AG09319 (cell line): ENCODE data around the gene FBXL7.

ENCODE experiments used
- DNase-seq: peaks from one replicate; pipeline ENCODE4 v3.0.0-alpha.2; 2010; ENCODE audit warnings: low read depth; ENCODE audit errors: extremely low read depth
- TF ChIP-seq, protein P1 (sequence below): IDR thresholded peaks from 2 replicates; pipeline ENCODE4 v1.5.1; 2011; ENCODE audit warnings: low read depth, mild to moderate bottlenecking, inconsistent platforms, low read length, moderate library complexity

Gene FBXL7

DNA sequence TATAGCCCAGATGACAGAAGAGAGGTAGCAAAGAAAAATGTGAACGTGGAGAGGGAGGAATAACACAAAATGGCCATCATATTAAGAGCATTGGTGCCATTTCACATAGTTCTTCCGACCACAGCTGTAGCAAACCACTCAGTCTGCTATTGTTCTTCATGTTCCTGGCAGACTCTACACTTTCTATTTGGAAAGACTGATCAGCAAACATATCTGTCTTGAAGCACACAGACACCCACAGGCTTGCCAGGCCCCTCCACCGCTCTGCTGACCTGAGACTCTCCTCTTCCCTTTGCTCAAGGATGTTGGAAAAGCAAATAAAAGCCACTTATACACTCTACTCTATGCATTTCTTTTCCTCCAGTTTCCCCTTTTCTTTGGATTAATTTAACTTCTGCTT lies 298.0 kb downstream of the FBXL7 start:
- TF ChIP-seq, protein P1, sequence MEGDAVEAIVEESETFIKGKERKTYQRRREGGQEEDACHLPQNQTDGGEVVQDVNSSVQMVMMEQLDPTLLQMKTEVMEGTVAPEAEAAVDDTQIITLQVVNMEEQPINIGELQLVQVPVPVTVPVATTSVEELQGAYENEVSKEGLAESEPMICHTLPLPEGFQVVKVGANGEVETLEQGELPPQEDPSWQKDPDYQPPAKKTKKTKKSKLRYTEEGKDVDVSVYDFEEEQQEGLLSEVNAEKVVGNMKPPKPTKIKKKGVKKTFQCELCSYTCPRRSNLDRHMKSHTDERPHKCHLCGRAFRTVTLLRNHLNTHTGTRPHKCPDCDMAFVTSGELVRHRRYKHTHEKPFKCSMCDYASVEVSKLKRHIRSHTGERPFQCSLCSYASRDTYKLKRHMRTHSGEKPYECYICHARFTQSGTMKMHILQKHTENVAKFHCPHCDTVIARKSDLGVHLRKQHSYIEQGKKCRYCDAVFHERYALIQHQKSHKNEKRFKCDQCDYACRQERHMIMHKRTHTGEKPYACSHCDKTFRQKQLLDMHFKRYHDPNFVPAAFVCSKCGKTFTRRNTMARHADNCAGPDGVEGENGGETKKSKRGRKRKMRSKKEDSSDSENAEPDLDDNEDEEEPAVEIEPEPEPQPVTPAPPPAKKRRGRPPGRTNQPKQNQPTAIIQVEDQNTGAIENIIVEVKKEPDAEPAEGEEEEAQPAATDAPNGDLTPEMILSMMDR: no peak
- DNase-seq: no peak

DNA sequence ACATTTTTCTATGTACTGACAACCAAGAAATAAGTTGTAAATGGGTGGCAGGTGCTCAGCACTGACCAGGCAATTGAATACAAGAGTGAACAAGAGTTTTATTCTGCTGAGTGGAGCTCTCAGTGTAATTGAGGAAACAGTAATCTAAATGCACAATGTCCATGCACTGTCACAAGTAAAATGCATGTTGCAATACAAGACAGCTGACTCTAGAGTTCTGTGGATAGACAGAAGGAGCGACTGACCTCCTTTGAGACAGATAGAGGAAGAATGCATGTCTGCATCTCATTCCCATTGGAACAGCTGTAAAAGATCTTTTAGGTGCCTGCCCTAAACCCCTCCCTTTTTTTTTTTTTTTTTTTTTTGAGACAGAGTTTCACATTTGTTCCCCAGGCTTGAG lies 299.0 kb downstream of the FBXL7 start:
- no peak for DNase-seq
- TF ChIP-seq, protein P1: no peak

DNA sequence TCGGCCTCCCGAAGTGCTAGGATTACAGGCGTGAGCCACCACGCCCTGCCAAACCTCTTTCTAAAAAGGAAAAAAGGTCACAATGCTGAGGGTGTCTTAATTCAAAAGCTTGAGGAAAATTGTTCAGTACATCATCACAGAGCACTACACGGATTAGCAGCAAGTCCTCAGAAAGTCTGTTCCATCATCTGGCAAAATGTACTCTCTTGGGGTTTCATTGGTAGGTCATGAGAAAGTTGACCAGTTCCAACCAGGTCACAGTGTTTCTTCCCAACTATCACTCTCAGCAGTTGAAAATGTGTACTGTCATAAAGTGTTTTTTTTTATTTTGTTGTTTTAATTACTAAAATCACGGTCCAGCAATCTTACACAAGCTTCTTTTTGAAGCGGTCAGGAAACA lies 299.6 kb downstream of the FBXL7 start:
- TF ChIP-seq, protein P1: no peak

DNA sequence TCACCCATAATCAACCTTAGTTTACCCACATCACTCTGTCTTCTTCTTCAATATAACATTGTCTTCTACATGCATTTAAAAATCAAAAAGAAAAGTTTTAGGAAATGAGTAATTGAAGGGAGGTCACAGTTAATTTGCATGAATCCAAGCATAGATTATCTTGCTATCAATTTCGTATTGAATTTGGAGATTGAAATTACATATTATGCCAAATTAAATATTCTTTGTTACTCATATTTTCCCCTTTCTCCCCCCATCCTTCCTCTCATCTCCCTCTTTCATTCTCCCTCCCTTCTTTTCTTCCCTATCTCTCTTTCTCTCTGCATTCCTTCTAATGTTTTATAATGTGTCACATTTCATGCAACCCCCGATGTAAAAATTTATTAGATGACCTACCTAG lies 303.3 kb downstream of the FBXL7 start:
- TF ChIP-seq, protein P1: no peak
- DNase-seq: no peak

More for the DNA sequence above, 299.6 kb downstream of the FBXL7 start:
- no peak for DNase-seq

DNA sequence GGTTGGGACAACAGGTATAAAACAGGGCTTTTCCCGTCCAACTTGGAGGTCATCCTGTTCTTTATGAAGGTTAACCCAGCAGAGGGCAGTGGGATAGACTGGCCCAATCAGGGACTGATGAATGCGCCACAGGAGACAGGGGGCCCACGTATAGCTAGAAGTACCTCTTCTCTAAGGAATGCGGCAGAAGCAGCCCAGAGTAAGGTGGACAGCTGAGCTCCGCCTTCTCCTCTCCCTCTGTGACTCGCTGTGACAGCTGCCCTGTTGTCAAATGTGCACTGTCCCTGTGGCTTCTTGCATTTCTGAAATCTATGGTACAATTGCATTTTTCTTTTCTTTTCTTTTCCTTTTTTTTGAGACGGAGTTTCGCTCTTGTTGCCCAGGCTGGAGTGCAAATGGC lies 306.6 kb downstream of the FBXL7 start:
- TF ChIP-seq, protein P1: no peak
- no peak for DNase-seq

DNA sequence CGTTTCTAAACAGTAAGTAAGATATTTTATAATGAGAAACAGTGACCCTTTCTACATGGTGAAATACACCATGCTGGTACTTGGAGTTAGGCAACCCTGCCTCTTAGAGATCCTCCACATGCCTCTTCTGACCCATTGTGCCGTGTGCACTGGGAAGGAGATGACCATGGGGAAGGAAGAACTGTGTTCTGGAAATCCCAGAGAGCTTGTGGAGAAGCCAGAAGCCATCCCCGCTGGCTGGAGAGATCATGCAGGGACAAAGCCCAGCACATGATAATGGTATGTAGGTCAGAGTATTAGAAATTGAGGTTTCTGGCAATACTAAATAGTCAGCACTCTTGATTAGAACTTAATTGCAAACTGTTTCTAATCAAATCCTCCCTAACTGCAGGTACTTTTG lies 307.3 kb downstream of the FBXL7 start:
- no peak for DNase-seq
- TF ChIP-seq, protein P1: no peak

DNA sequence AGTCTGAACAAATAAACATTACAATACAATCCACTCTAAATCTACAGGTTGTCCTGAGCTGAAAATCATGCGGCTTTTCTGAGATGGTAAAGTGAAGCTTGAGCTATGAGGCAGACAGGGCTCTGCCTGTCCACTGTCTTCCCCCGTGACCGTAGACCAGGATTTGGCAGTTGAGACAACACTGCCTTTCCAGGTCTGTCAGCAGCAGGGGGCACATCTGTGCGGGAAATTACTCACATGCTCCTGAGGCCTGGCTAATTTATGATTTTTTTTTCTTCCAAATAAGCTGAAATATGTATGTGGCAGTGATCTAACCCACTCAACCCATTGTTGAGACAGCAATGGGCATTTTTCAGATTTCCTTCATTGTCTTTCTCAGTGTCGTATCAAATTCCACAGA lies 307.9 kb downstream of the FBXL7 start:
- TF ChIP-seq, protein P1: peak; percentile 34
- DNase-seq: no peak
